ENCODE results near the gene ELMOD3. TPM values are rescaled to one million over a fixed set of nuclear protein-coding genes. Genes with fewer than 3 reads are reported as not detected.

Gene ELMOD3
- total RNA-seq, 1 experiment from 2014 or later: 10.3 TPM

GRCh38 chr2:85439986-85440385 is 85.4 kb downstream of the ELMOD3 start:
- no peak for TF ChIP-seq CTCF (IDR thresholded peaks at IDR 0.05; ENCODE audit: insufficient read depth in 1 of 2, low read depth in 1 of 2, low read length in 1 of 2, severe bottlenecking in 1 of 2, unreplicated experiment in 1 of 2)
- no TSS peak for BruUV-seq (replicated peaks)
- no peaks in the 10 kb centered on the region for H3K36me3 ChIP-seq (ENCODE audit: control insufficient read depth, insufficient read depth, low read length)
- no peak for DNase-seq
- no peak overlapping the region for H3K4me3 Mint-ChIP-seq (ENCODE audit: unreplicated experiment)
- no peaks in the 10 kb centered on the region for H3K9me3 Mint-ChIP-seq (ENCODE audit: unreplicated experiment)
- no peaks in the 10 kb centered on the region for H3K9me3 ChIP-seq
- peaks cover 6% of the 10 kb centered on the region for H3K4me1 Mint-ChIP-seq (ENCODE audit: low read depth, unreplicated experiment)
- no peak overlapping the region for H3K4me3 ChIP-seq (ENCODE audit: low read depth, low read length)
- H3K27me3 ChIP-seq (replicated peaks; ENCODE audit: control insufficient read depth, insufficient read depth, low read length): no peaks in the 10 kb centered on the region
- no peaks in the 10 kb centered on the region for H3K27me3 Mint-ChIP-seq (ENCODE audit: insufficient read depth, unreplicated experiment)
- H3K27ac Mint-ChIP-seq (ENCODE audit: unreplicated experiment): no peak overlapping the region
- ChIA-PET POLR2A (no interaction called here), CTCF (no interaction called here)
- H3K36me3 Mint-ChIP-seq (ENCODE audit: insufficient read depth, unreplicated experiment): no peaks in the 10 kb centered on the region
- intact Hi-C loops (cut with micrococcal nuclease; ENCODE audit: unreplicated experiment): no loop called here
- peaks cover 18% of the 10 kb centered on the region for H3K4me1 ChIP-seq

- intact Hi-C loops (cut with micrococcal nuclease; ENCODE audit: unreplicated experiment): no loop called here
- no peaks in the 10 kb centered on the region for H3K36me3 ChIP-seq (ENCODE audit: control insufficient read depth, insufficient read depth, low read length)
- no TSS peak for BruUV-seq (replicated peaks)
- H3K27me3 ChIP-seq (replicated peaks; ENCODE audit: control insufficient read depth, insufficient read depth, low read length): no peaks in the 10 kb centered on the region
- no peaks in the 10 kb centered on the region for H3K9me3 ChIP-seq
- ChIA-PET CTCF (no interaction called here), POLR2A (interaction anchor here (1.1 kb wide), 1 partner anchor 98 kb away, joined by 4 read pairs; no protein-coding TSS in a partner anchor)
- Mint-ChIP-seq H3K27ac (ENCODE audit: unreplicated experiment) (no peak overlapping the region), H3K36me3 (ENCODE audit: insufficient read depth, unreplicated experiment) (no peaks in the 10 kb centered on the region), H3K9me3 (ENCODE audit: unreplicated experiment) (no peaks in the 10 kb centered on the region), H3K4me1 (ENCODE audit: low read depth, unreplicated experiment) (peaks cover 6% of the 10 kb centered on the region), H3K4me3 (ENCODE audit: unreplicated experiment) (no peak overlapping the region), H3K27me3 (ENCODE audit: insufficient read depth, unreplicated experiment) (no peaks in the 10 kb centered on the region)
- DNase-seq: no peak
- no peak overlapping the region for H3K4me3 ChIP-seq (ENCODE audit: low read depth, low read length)
- TF ChIP-seq CTCF (IDR thresholded peaks at IDR 0.05; ENCODE audit: insufficient read depth in 1 of 2, low read depth in 1 of 2, low read length in 1 of 2, severe bottlenecking in 1 of 2, unreplicated experiment in 1 of 2): no peak
- H3K4me1 ChIP-seq: peaks cover 18% of the 10 kb centered on the region
Measured at GRCh38 chr2:85440729-85441128, 86.2 kb downstream of the ELMOD3 start.

Other genes starting within 250 kb of the ELMOD3 start
- 27.7 and 29.0 TPM in 2 replicates for gene TCF7L1, start 221.4 kb upstream of the ELMOD3 start, total RNA-seq (2022)
- gene TGOLN2, start 26.8 kb upstream of the ELMOD3 start, total RNA-seq (2022): 109 and 119 TPM in 2 replicates
- 31.1 and 32.3 TPM in 2 replicates for gene RETSAT, start 241 bp upstream of the ELMOD3 start, total RNA-seq (2022)
- 6.2 and 10.0 TPM in 2 replicates for gene CAPG, start 55.6 kb downstream of the ELMOD3 start, total RNA-seq (2022)
- gene SH2D6, start 63.9 kb downstream of the ELMOD3 start, total RNA-seq (2022): 0.51 and 0.88 TPM in 2 replicates
- gene MAT2A, start 184.4 kb downstream of the ELMOD3 start, total RNA-seq (2022): 217 and 250 TPM in 2 replicates
- gene GGCX, start 206.7 kb downstream of the ELMOD3 start, total RNA-seq (2022): 85.1 and 96.8 TPM in 2 replicates
- gene VAMP8, start 222.8 kb downstream of the ELMOD3 start, total RNA-seq (2022): 82.9 and 85.5 TPM in 2 replicates
- gene VAMP5, start 229.7 kb downstream of the ELMOD3 start, total RNA-seq (2022): 11.0 and 15.1 TPM in 2 replicates
- 113 and 123 TPM in 2 replicates for gene RNF181, start 241.0 kb downstream of the ELMOD3 start, total RNA-seq (2022)
- 24.0 and 25.3 TPM in 2 replicates for gene TMEM150A, start 247.9 kb downstream of the ELMOD3 start, total RNA-seq (2022)

Data from Caco-2 (cell line).